NT2/D1 (cell line): Measurements from ENCODE around the gene HRNR.
A peak's percentile ranks its signal among the peaks of the same experiment; 100 is the strongest.

Source experiments
- DNase-seq: peaks from one replicate; pipeline ENCODE4 v3.0.0-alpha.2; 2011; ENCODE audit warnings: low read depth, low spot score
- H3K27me3 ChIP-seq: 2 replicates; pipeline ENCODE4 v1.6.0; 2011; ENCODE audit warnings: mild to moderate bottlenecking; ENCODE audit not compliant: insufficient read length, insufficient read depth
- H3K36me3 ChIP-seq: 2 replicates; pipeline ENCODE4 v1.6.1; 2011; ENCODE audit warnings: mild to moderate bottlenecking, low read length, mixed read lengths; ENCODE audit not compliant: insufficient read depth, insufficient read length
- H3K4me1 ChIP-seq: 2 replicates; pipeline ENCODE4 v1.5.1; 2011; ENCODE audit not compliant: insufficient read depth, insufficient read length
- H3K4me3 ChIP-seq: 2 replicates; pipeline ENCODE4 v1.5.1; 2011; ENCODE audit warnings: low read depth; ENCODE audit not compliant: insufficient read length
- H3K9ac ChIP-seq: 2 replicates; pipeline ENCODE4 v1.6.0; 2011; ENCODE audit warnings: low read depth; ENCODE audit not compliant: insufficient read length
- H3K9me3 ChIP-seq: 2 replicates; pipeline ENCODE4 v1.5.1; 2011; ENCODE audit warnings: mild to moderate bottlenecking, low read length; ENCODE audit not compliant: insufficient read depth
- SUZ12 ChIP-seq: IDR thresholded peaks from 2 replicates; pipeline ENCODE4 v1.6.1; 2011; ENCODE audit not compliant: insufficient read length, insufficient read depth; ENCODE audit errors: extremely low read depth
- YY1 ChIP-seq: IDR thresholded peaks from 2 replicates; pipeline ENCODE4 v1.6.1; 2011; ENCODE audit not compliant: insufficient read length, insufficient read depth
- ZNF274 ChIP-seq: IDR thresholded peaks from 2 replicates; pipeline ENCODE4 v1.6.1; 2011; ENCODE audit warnings: mild to moderate bottlenecking, low read depth, low read length

HRNR gene

GRCh38 chr1:152198982-152199381 lies 25.0 kb downstream of the HRNR start:
- Histone ChIP-seq H3K27me3 (no peaks in the 10 kb centered on the region), H3K36me3 (peaks cover 9% of the 10 kb centered on the region), H3K4me1 (no peaks in the 10 kb centered on the region), H3K9ac (no peak overlapping the region), H3K9me3 (peaks cover 9% of the 10 kb centered on the region; the same call in 1 of the 2 replicates), H3K4me3 (no peak overlapping the region)
- no peak for DNase-seq
- TF ChIP-seq ZNF274, result no peak
- TF ChIP-seq YY1, result no peak
- no peak for TF ChIP-seq SUZ12

- no peaks in the 10 kb centered on the region for H3K4me1 ChIP-seq
- H3K9me3 ChIP-seq, result peaks cover 14% of the 10 kb centered on the region
- no peak for DNase-seq
- no peak overlapping the region for H3K4me3 ChIP-seq
- no peak overlapping the region for H3K9ac ChIP-seq
- H3K27me3 ChIP-seq, result no peaks in the 10 kb centered on the region
- TF ChIP-seq SUZ12 (no peak), ZNF274 (no peak), YY1 (no peak)
- H3K36me3 ChIP-seq, result peaks cover 7% of the 10 kb centered on the region
These were observed 26.5 kb downstream of the HRNR start for GRCh38 chr1:152197361-152197941.

GRCh38 chr1:152191711-152192110 lies 32.3 kb downstream of the HRNR start:
- Histone ChIP-seq H3K9me3 (peaks cover 14% of the 10 kb centered on the region), H3K4me1 (no peaks in the 10 kb centered on the region), H3K27me3 (no peaks in the 10 kb centered on the region), H3K36me3 (no peaks in the 10 kb centered on the region), H3K9ac (no peak overlapping the region), H3K4me3 (no peak overlapping the region)
- DNase-seq, result no peak
- TF ChIP-seq SUZ12 (no peak), YY1 (no peak), ZNF274 (no peak)

GRCh38 chr1:152191260-152191659 lies 32.7 kb downstream of the HRNR start:
- Histone ChIP-seq H3K4me1 (no peaks in the 10 kb centered on the region), H3K27me3 (no peaks in the 10 kb centered on the region), H3K9ac (no peak overlapping the region), H3K36me3 (no peaks in the 10 kb centered on the region), H3K4me3 (no peak overlapping the region), H3K9me3 (peaks cover 14% of the 10 kb centered on the region)
- DNase-seq, result no peak
- TF ChIP-seq SUZ12 (no peak), ZNF274 (no peak), YY1 (no peak)

- no peaks in the 10 kb centered on the region for H3K36me3 ChIP-seq
- H3K27me3 ChIP-seq, result no peaks in the 10 kb centered on the region
- H3K9ac ChIP-seq, result no peak overlapping the region
- H3K4me1 ChIP-seq, result no peaks in the 10 kb centered on the region
- no peak overlapping the region for H3K4me3 ChIP-seq
- H3K9me3 ChIP-seq, result peaks cover 14% of the 10 kb centered on the region
- TF ChIP-seq SUZ12 (no peak), YY1 (no peak), ZNF274 (no peak)
- no peak for DNase-seq
These were observed 33.4 kb downstream of the HRNR start for GRCh38 chr1:152190589-152190988.

DNA sequence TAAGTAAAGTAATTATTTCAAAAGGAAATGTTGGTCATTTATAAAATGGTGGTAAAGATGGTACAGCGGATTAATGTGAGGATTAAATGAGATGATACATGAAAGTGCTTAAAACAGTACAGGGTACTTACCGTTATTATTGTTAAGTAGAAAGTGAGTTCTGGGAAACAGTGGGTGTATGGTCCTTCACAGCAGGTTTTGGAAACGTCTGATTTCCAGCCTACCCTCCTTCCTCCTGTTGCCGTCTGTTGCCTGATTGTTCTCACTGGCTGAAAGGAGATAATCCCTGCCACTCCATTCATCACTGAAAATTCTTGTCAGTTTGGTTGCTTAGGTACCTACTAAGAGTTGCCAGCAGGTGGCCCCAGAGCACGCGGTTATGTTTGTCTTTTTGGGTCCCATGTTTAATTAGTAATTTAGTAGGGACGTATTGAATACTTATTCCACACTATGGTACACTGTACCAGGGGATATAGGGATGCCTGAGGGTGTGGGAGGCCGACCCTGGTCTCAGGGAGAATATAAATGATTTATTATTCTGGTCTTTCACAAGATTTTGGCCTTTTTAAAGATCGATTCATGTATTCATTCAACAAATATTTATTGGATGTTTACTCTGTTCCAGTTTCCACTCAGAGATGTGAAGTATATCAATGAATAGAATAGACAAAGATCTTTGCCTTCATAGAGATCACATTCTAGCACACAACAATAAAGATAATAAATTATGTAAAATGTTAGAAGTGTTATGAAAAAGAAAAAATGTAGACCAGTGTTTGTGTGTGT lies 34.1 kb downstream of the HRNR start:
- H3K9me3 ChIP-seq, result peaks cover 10% of the 10 kb centered on the region
- peak overlapping the region; percentile 91 for H3K9ac ChIP-seq
- peak overlapping the region; percentile 75 for H3K4me3 ChIP-seq
- TF ChIP-seq YY1 (peak; percentile 9), SUZ12 (no peak), ZNF274 (no peak)
- DNase-seq, result peak; percentile 85
- no peaks in the 10 kb centered on the region for H3K27me3 ChIP-seq
- no peaks in the 10 kb centered on the region for H3K4me1 ChIP-seq
- H3K36me3 ChIP-seq, result no peaks in the 10 kb centered on the region
